ENCODE data around the gene ZNF471.

Gene ZNF471

DNA sequence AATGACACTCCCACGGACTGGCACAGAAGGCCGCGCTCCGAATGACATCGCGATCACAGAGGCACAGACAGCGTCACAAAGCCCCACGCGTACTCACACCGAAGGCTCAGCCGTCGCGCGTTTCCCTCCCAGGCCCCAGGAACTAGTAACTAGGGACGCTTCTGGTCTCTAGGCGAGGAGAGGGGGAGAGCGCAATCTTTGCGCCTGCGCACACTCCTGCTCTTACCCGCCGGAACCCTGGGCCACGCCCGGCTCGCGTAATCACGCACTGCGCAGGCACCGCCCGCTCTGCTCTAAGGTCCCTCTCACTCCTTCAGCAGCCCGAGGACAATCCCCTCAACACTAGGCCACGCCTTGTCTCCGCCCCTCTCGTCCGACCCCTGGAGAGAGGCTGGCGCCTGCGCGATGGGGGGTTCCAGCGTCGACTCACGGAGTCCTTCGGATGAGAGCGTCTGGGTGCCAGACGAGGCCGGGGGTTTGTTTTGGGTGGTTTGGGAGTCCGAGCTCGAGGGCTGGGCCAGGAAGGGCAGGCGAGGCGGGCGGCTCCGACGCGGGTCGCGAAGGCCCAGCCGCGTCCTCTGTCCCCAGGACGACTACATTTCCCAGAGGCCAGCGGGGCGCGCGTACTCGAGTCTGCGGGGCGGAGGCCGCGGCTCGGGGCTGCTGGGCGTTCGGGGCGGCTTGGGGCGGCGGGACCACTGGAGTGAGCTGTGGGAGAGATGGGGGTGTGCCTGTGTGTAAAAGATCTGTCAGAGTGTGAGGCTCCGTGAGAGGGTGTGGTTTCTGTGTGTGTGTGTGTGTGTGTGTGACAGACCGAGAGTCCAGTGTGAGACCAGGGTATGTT is at the start of gene ZNF471:
TSS of gene ZNF471 (plus strand) at position 410 of the 844 bp plus-strand sequence. CDS start 3,717 bp downstream, outside the sequence.
- no peak for DNase-seq

DNA sequence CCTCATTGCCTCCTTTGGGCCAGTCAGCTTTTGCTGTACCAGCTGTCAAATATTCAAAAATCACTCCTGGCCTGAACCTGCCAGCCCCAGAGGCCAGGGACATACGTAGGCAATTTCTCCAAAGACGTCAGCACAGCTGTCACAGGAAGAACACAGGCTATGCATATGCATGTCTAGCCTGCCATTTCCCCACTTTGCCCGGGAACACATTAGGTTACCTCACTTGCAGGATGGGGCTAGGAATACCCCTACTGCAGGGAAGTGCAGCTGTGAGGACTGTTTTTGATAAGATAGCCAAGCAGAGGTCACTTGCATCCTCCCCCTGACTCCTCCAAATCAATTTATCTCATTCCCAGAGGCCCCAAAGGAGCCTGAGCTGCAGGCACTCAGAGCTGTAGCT is 33.3 kb upstream of the ZNF471 start:
- no peak for DNase-seq

DNA sequence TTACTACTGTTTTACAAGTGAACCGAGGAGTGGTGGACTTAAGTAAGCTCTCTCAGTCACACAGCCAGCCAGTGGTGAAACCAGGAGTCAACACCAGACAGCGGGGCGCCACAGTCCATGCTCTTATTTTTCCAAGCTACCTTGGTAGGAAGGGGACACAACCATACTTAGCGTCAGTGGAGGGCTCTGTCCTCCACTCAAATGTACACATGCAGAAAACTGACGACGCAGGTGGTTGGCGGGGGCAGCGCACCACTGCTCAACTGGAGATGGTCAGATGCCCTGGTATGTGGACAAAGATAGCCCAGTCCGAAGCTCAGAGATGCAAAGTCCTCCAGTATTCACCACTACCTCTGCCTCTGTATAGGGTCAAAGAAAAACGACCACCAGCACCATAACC is 31.6 kb upstream of the ZNF471 start:
- DNase-seq = no peak

DNA sequence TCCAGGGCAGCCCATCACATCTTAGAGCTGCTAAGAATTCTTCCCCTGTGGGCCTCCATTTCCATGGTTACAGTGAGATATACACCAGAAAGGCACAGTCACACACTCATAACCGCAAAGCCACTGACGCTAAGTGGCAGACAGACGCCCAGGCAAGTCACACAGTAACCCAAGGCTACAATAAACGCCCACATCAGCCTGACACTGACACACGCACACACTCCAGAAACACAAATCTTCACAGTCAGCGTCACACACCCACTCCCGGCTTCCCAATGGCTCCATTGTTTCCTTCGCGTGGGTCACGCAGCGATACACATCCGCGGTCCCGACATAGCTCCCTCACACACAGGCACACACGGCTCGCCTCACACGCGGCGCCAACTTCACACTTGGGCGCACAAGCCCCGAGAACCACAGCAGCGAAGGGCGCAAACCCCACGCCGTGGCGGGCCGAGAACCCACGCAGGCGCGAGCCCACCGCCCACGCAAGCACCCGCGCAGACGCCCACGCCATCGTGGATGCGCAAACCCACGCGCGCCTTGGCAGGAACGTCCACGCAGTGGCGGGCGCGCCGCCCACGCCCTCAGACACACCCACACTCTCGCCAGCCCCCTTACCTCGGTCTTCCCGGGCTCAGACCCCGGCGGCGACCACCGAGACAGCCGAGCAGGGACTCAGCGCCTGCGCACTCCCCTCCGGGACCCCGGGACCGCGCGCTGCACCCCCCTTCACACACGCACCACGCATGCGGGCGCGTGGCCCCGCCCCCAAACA is 30.8 kb upstream of the ZNF471 start, which contains the start of gene ZNF667:
TSS of gene ZNF667 (minus strand) at position 695 of the 778 bp plus-strand sequence. CDS start 14,975 bp downstream, outside the sequence.
- DNase-seq = no peak

DNA sequence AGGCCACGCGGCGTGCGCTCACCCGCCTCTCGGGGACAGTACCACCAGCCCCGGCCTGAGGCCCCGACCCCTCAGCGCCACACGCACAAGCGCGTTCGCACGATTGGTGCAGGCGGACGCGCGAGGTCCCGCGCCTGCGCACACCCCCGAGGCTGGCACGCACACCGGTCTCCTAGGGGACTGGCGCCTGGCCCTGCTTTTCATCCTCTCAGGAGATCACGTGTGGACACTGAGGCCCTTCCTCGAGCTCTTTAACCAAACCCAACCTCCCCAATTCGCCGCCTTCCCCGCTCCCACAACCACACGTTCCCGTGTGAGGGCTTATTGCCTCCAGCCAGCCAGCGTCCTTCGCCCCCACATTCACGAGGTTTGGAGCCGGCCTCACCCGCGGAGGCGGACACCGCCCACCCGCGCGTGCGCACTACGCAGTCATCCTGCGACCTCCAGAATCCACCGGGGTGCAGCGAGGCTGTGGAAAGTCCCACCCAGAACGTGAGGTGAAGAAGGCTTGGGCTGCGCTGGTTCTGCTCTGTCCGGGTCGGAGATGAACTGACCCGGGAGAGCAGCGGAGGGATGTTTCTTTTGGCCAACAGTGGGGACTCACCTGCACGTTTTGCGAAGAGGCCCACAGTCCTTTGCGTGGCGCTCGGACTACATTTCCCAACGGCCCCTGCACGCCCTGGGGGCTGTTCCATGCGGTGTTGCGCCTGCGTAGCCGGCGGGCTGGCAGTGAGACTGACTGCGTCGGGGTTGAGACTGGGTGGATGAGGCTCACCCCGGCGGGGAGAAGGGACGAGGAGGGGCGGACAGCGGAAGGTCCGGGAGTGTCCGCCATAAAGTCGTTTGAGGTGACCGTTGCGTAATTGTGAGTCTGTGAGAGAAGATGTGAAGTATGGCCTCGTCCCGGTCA is 30.0 kb upstream of the ZNF471 start:
- no peak for DNase-seq

DNA sequence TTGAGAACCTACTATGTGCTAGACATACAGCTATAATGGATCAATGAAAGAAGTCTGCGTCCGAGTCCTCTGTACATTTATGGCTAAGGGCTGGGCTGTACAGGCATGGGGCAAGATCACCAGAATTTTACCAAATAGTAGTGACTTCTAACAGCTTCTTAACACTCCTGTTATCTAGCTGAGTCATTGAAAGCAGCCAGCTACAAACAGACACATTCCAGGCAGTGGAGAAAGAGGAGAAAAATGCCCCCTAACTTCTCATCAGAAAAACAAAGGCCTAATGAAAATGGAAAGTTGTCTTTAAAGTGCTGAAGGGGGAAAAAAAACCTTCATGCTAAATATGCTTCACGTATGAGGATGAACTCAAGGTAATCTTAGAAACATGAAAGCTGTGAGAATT is 16.3 kb upstream of the ZNF471 start:
- no peak for DNase-seq

DNA sequence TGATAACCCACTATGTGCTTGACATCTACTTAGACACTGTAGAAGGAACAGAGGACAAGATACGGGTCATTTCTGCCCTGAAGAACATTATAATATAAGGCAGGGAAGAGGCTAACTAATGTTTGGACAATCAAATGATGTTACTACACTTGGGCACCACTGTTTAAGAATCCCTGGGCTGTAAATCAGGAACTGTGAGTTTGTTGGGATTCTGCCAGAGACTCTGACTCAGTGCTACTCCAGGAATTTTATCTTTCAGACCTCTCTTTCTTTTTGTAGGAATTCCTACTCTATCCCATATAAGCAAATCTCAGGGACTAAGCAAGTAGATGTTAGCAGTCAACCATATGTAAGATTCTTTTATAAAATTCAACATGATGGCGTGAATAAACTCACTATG is 3.1 kb upstream of the ZNF471 start:
- no peak for DNase-seq

DNA sequence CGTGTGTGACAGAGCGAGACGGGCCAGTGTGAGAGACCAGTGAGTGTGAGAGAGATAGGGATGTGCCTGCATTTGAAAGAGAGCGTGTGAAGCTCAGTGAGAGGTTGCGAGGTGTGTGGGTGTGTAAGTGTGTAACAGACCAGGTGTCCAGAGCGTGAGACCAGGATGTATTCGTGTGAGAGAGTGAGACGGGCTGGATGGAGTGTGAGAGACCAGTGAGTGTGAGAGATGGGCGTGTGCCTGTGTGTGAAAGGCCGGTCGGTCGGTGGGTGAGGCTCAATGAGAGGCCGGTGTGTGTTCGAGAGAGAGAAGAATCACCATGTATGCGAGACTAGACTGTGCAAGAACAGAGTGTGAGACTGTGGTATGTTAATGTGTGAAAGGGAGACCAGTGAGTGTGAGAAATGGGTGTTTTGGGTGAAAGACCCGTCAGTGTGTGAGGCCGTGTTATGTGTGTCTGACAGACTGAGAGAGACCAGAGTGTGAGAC is 679 bp downstream of the ZNF471 start:
- DNase-seq = no peak

DNA sequence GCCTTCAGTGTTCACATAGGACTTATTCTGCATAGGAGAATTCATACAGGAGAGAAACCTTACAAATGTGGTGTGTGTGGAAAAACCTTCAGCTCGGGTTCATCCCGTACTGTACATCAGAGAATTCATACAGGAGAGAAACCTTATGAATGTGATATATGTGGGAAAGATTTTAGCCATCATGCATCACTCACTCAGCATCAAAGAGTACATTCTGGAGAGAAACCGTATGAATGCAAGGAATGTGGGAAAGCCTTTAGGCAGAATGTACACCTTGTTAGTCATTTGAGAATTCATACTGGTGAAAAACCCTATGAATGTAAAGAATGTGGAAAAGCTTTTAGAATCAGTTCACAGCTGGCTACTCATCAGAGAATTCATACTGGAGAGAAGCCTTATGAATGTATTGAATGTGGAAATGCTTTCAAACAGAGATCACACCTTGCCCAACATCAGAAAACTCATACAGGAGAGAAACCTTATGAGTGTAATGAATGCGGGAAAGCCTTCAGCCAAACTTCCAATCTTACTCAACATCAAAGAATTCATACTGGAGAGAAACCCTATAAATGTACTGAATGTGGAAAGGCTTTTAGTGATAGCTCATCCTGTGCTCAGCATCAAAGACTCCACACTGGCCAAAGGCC is 17.7 kb downstream of the ZNF471 start:
- no peak for DNase-seq

DNA sequence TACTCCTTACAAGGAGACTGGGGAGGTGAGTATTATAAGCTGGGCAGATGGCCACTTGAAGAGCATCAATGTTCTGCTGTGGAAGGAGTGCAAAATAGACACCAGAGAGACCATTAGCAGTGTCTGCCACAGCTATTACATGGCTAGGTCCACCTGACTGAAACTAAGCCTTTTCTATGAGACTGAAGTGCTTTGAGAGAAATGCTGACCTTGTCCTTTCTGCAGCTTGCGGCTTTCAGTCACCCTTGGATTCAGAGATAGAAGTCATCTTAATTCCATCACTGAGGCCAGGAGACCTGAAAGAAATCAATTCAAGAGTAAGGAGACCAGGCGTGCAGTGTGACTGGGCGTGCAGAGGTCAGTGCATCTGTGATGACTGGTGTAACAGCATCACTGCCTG is 29.8 kb downstream of the ZNF471 start:
- DNase-seq = no peak

DNA sequence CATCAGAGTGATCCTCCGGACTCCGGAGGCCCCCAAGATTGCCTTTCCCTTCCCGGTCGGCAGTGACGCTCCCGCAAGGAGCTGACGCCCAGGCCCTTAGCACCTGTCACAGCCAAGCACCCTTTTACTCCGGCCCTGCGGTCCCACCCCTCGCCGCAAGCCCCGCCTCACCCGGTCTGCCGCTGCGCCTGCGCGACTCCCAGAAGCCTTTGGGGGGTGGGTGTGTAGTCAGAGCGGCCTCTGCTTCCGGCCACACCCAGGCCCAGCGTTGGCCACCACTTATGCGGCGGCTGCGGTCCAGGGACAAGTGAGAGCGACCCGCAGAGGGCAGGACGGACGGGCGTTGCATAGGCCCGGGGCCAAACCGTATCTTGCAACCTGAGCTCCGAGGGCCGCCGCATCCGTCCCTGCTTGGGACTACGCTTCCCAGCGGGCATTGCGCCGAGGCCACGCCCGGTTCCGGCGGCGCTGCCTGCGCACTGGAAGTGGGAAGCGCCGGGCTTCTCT is 30.7 kb downstream of the ZNF471 start:
- DNase-seq = no peak

DNA sequence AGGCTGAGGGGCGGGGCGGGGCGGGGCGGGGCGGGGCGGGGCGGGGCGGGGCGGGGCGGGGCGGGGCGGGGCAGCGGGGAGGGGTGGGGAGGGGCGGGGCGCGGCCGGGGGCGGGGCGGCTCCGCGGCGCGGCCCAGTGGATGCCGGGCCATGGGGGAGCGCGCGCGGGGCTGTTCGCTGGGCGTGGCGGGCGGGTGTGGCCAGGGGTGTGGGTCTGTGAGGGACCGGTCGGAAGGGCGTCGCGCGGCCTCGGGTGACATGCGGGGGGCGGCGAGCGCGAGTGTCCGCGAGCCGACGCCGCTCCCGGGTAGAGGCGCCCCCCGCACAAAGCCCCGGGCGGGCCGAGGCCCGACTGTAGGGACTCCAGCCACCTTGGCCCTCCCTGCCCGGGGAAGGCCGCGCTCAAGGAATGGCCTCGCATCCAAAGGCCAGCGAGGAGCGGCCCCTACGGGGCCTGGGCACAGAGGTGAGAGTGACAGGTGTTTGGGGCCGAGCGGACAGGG is 31.2 kb downstream of the ZNF471 start, which contains the start of gene ZFP28:
TSS of gene ZFP28 (plus strand) at position 188 of the 503 bp plus-strand sequence. CDS start at position 259, 71 bp downstream.
- DNase-seq = no peak

DNA sequence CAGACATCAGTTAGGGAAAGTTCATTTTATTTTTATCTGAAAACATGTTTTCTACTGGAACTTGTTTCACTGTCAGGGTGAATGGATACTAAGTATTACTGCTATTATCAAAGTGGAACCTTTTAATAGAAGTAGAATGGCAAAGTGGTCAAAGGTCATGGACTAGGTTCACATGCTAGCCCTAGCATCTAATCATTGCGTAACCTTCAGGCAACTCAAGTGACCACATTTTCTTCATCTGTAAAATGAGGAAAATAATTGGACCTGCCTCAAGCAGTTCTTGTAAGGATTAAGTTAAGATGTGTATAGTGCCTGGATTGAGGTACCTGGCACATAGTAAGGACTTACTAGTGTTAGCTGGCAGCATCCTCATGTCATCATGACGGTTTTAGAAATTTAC is 36.1 kb downstream of the ZNF471 start:
- DNase-seq = no peak

DNA sequence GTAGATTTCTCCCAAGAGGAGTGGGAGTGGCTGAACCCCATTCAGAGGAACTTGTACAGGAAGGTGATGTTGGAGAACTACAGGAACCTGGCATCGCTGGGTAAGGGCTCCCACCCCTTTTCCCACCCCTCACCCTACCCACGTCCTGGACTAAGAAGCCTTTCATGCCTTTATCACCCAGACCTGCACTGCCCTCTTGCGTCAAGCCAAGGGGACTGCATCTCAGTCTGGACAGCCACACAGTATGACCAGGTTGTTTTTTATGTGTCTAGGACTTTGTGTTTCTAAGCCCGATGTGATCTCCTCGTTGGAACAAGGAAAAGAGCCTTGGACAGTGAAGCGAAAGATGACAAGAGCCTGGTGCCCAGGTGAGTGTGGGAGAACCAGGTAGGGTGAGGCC is 39.9 kb downstream of the ZNF471 start:
- no peak for DNase-seq

DNA sequence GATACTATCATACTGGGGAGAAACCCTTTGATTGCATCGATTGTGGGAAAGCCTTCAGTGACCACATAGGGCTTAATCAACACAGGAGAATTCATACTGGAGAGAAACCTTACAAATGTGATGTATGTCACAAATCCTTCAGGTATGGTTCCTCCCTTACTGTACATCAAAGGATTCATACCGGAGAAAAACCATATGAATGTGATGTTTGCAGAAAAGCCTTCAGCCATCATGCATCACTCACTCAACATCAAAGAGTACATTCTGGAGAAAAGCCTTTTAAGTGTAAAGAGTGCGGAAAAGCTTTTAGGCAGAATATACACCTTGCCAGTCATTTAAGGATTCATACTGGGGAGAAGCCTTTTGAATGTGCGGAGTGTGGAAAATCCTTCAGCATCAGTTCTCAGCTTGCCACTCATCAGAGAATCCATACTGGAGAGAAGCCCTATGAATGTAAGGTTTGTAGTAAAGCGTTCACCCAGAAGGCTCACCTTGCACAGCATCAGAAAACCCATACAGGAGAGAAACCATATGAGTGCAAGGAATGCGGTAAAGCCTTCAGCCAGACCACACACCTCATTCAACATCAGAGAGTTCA is 46.7 kb downstream of the ZNF471 start:
- DNase-seq = no peak

DNA sequence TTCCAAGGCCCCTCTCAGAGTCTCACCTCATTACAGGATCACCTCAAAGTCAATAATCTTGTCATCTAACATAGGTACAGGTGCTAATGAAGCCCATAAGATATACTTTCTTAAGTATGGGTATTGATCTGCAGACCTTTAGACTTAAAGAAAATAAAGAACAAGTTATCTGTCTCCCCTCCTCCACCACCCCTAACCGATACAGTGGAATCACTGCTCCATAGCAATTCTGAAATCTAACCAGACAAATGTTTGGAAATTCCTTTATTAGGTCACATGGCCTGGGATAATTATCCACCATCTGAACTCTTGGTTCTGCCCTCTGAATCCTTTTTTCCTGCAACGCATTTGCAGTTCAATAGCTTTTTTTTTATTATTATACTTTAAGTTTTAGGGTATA is 55.1 kb downstream of the ZNF471 start:
- no peak for DNase-seq

DNA sequence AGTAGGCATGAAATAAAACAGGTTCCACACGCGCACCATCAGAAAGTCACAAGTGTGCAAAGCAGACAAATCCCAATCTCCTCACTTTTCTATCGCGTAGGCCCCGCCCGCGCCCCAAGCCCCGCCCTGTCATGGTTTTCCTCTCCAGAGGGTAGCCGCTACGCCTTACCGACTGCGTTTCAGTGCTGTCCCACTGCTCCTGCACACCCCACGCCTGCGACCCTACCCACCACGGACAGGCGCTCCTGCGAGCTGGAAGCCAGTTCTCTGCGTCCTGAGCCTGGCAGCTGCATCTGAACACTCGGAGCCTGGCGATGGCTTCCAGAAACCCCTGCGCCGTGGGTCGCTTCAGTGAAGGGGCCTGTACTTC is 59.2 kb downstream of the ZNF471 start:
- no peak for DNase-seq

DNA sequence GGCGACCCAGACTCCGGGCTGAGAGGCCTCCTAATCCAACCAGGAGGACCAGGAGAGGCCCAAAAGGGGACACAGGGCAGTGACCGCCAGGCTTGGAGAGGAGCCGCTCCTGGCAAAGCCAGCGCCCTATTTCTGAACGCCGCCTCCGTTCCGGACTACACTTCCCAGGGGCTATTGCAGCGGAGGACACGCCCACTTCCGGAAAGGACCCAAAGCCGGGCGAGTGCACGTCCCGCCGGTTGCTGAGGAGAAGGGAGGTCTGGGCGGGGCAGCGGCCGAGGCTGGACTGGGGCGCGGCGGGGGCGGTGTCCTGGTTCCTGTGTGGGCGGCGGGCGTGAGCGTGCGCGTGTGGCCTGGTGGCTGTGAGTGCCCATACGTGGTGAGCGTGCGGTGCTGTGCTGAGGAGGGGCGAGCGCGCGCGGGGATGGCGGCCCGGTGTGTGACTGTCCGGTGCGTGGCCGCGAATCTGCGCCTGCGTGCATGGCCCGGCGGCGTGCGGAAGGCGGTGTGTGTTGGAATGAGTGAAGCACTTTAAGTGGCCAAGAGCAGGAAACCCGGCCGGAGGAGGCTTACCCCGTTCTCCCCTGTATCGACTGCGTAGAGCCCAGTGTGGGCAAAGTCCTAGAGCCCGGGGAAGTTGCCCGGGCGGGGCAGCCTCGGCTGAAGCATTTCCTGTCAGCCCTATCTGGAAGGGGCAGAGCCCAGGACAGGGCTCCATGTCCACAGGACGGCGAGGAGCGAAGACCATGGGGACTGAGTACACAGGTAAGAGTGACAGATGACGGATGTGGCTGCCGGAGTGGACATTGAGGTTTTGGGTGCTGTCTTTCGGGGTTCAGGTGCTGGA is 59.8 kb downstream of the ZNF471 start, which contains the start of gene ZNF470:
TSS of gene ZNF470 (plus strand) at position 195 of the 847 bp plus-strand sequence. CDS start 2,844 bp downstream, outside the sequence.
- no peak for DNase-seq

DNA sequence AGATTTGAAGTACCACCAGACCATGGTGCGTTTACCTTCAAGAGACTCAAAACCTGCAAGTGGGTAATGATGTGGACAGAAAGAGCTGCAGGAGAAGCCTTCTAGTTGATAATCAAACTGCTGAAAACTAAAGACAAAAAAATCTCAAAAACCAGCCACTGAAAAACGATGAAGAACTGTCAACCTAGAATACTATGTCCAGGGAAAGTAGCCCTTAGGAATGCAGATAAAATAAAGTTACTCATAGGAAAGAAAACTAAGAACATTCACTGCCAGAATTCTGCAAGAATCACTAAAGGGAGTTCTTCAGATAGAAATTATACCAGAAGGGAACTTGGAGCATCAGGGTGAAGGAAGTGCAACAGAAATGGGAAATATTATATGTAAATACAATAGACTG is 64.9 kb downstream of the ZNF471 start:
- DNase-seq = no peak

DNA sequence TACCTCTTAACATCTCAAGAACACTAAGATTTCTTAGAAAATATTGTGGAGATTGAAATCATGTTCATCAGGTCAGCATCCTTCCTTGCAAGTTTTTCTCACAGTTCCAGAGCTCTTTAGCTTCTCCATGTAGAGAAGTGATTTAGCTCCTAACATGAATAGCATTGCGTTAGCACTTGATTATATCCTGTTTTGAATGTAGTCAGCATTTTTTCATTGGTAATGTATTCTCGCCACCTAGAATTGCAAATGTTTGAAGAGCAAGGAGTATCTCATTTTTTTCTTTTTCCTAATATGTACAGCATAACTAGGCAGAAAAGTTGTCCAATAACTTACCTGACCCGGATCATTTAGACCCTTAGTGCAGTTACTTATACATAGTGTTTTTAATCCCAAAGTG is 66.3 kb downstream of the ZNF471 start:
- no peak for DNase-seq
